HL-60 (cell line): Measurements from ENCODE around the gene TMPRSS4.

Experiments
- POLR2AphosphoS5 ChIP-seq: IDR thresholded peaks from 2 replicates; pipeline ENCODE4 v1.6.1; 2012; ENCODE audit warnings: low read depth
- REST ChIP-seq: IDR thresholded peaks from 2 replicates; pipeline ENCODE4 v1.6.1; 2012; ENCODE audit warnings: low read depth; ENCODE audit not compliant: insufficient replicate concordance
- TF ChIP-seq, protein P1 (sequence below): IDR thresholded peaks from one replicate; pipeline ENCODE4 v1.5.1; 2011; ENCODE audit warnings: low read length, control low read depth, inconsistent platforms; ENCODE audit not compliant: insufficient read depth

- TF ChIP-seq, protein P1, sequence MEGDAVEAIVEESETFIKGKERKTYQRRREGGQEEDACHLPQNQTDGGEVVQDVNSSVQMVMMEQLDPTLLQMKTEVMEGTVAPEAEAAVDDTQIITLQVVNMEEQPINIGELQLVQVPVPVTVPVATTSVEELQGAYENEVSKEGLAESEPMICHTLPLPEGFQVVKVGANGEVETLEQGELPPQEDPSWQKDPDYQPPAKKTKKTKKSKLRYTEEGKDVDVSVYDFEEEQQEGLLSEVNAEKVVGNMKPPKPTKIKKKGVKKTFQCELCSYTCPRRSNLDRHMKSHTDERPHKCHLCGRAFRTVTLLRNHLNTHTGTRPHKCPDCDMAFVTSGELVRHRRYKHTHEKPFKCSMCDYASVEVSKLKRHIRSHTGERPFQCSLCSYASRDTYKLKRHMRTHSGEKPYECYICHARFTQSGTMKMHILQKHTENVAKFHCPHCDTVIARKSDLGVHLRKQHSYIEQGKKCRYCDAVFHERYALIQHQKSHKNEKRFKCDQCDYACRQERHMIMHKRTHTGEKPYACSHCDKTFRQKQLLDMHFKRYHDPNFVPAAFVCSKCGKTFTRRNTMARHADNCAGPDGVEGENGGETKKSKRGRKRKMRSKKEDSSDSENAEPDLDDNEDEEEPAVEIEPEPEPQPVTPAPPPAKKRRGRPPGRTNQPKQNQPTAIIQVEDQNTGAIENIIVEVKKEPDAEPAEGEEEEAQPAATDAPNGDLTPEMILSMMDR = no peak
- TF ChIP-seq REST (no peak), POLR2AphosphoS5 (no peak)
These were observed 16.0 kb upstream of the TMPRSS4 start for GRCh38 chr11:118060869-118061268.
